EL (cell line): ENCODE results near the gene RHBDF2.

ENCODE experiments used
- DNase-seq: peaks from one replicate; pipeline ENCODE4 v3.0.0-alpha.2; 2016

The RHBDF2 gene

DNA sequence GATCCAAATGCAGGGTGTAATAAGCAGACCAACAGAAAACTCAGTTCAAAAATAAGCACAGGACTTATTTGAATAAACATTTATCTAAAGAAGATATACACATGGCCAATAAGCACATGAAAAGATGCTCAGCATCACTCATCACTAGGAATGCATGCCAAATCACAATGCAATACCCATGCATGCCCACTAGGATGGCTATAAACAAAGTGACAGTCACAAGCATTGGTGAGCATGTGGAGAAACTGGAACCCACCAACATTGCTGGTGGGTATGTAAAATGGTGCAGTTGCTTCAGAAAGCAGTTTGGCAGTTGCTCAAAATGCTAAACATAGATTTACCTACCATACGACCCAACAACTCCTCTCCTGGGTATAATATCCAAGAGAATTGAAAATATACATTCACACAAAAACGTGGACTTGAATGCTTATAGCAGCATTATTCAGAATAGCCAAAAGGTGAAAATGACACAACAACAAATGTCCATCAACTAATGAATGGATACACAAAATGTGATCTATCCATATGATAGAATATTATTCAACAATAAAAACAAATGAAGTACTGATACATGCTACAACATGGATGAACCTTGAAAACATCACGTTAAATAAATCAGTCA lies 68.4 kb downstream of the RHBDF2 start:
- DNase-seq: peak; percentile 22

DNA sequence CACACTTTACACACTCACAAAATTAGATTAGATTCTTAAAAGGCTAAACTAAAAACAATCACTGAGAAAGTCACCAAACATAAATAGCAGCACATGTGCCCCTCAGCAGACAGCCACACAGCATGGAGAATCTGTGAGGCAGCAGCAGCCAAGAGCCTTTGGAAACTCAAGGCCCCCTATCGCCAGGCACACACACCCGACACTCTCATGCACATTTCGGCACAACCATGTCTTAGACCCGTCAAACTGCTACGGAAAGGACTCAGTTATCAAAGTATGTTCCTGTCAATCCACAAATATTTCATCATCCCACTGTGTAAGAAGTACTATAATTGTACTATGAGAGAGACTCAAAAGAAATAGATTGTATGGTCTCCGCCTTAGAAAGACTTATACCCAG lies 69.2 kb downstream of the RHBDF2 start:
- no peak for DNase-seq

DNA sequence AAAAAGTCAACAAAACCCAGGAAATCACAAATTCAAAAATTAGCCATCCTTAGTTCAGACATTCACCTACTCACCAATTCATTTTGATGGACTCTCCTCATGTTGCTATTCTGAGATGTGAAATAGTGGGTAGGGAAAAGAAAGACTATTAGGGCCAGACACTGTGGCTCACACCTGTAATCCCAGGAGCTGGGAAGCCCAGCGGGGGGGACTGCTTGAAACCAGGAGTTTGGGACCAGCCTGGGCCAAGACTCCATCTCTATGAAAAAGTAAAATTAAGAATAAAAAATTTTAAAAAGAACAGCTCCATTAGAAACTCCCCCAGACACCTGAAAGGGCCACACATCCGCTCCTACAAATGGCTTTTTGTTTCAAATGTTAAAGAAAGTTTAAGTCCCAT lies 69.7 kb downstream of the RHBDF2 start:
- no peak for DNase-seq

DNA sequence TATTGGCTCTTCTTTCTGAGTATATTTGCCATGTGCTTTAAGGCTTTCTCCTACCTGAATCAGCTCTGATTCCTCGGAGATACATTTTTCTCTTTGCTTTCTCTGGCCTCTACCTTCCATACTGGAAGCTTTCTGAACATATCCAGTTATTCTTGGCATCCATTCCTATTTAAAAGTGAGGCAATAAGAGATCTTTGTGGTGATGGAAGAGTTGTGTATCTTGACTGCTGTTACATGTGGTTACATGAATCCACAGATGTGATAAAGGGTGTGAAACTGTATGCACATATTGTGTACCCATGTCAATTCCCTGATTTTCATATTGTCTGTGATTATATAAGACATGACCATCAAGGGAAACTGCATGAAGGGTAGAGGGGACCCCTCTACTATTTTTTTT lies 72.7 kb downstream of the RHBDF2 start:
- DNase-seq: no peak

DNA sequence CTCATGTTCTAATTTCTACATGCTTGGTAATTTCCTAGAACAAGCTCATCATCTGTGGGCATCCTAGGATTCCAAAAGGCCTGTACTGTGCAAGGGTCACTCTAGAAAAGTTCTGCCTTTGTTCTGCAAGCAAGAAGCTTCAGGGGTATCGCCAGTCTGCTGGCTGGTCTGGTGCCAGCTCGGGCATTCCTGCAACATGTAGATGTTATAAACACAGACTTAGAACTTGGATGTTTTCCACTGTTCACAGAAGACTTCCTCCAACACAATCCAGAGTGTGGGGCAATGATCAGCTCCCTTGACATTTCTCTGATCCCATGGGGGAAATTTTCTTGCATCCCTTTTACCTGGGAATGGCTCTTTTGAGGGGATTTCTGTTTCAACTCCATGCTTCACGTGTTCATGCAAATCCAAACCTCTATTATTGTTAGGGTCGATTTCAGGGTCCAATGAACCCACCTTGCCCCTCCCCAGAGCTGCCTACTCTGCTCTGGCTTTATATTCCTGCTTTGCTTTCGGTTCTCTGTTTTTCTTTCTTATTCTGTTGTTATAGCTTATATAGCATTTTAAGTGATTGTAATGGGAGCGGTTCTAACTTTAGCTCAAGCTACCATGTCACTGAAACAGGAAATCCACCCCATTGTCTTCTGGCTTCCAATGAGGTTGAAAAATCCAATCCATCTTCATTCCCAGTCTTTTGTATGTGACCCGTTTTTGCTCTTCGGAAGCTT lies 73.6 kb downstream of the RHBDF2 start:
- DNase-seq: peak; percentile 13

DNA sequence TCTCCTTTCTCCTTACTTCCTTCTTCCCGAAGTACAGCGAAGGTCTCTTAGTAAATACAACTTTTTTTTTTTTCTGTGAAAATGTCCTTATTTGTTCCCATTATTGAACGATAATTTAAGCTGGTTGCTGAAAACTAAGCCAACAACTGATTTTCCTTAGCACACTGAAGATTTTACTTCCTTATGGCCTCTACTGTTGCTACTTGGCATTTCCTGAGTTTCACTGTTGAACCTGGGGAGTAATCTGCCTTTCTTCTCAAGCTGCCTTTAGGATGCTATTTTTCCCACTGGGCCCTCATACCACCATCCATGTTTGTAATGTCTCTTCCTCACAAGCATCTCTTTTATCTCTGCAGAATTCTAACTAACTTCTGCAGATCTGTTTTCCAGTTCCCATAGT lies 74.4 kb downstream of the RHBDF2 start:
- no peak for DNase-seq

DNA sequence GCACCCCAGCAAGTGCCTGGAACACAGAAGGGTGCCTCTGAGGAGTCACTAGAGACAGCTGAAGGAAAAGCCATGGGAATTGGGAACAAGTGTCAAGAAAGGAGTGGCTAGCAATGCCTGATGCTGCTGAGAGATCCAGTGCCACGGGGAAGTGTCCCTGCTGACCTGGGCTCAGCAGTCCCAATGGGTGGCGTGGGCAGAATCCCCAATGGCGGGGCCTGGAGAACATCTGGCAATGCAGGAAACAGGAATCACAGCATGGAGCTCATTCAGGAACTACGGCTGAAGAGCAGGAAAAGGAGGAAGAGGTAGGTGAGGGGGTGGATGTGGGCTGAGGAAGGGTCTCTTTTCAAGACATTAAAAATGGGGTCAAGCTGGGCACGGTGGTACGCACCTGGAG lies 78.4 kb downstream of the RHBDF2 start:
- no peak for DNase-seq

DNA sequence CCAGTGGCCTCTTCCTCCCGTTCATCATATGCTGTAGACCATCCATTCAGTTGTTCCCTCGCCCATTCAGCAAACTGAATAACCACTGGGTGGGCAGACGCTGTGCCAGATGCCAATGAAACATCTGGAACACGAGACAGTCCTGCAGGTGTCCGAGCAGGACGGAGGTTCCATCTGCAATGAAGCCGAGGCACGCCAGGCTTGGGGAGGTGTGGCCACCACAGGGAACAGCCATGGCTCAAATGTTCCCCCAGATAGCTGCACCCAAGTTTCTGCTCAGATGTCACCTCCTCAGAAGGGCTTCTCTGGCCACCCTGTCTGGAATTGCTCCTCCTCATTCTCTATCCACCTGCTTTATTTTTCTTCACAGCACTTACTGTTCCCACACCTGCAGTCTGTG lies 78.8 kb downstream of the RHBDF2 start:
- no peak for DNase-seq

DNA sequence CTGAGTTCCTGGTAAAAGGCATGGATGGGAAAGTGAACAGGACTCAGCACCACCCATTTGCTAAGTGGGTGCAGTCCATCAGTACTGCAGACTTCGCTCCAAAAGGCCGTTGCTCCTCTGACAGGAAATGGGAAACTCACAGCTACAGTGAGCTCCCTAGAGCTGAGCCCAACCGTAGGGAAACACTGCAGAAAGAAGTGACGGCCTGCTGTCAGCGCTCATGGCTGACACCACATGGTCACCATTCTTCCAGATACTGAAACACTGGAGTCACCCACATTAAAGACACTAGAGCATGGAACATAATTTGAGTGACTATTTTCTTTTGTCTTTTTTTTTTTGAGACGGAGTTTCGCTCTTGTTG lies 80.2 kb downstream of the RHBDF2 start:
- no peak for DNase-seq
